HG02943 (cell line): Measurements from ENCODE around the gene CFAP57.

Experiments
- ATAC-seq: cut with Tn5 transposase; IDR thresholded peaks from one replicate; pipeline ENCODE4 v1.9.1; 2021; ENCODE audit warnings: mild to moderate bottlenecking, low read depth, moderate library complexity; ENCODE audit not compliant: unreplicated experiment

The CFAP57 gene

DNA sequence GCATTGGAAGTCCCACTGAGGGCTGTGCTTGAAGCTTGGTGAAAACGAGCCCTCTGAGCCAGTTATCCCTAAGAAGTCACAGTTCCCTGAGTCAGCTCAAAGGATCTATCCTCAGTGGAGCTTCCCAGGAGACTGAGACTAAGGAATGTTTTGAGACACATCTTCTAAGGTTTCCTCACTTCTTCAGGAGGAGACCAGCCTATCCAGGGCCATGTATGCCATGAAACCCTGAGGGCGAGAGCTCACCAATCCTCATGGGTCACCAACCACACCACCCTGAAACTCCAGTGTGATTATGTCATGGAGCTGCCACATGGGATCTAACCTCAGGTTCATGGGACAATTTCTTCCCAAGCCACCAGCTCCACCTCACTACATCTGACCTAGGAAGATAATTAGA is 121.0 kb downstream of the CFAP57 start:
- no peak for ATAC-seq

DNA sequence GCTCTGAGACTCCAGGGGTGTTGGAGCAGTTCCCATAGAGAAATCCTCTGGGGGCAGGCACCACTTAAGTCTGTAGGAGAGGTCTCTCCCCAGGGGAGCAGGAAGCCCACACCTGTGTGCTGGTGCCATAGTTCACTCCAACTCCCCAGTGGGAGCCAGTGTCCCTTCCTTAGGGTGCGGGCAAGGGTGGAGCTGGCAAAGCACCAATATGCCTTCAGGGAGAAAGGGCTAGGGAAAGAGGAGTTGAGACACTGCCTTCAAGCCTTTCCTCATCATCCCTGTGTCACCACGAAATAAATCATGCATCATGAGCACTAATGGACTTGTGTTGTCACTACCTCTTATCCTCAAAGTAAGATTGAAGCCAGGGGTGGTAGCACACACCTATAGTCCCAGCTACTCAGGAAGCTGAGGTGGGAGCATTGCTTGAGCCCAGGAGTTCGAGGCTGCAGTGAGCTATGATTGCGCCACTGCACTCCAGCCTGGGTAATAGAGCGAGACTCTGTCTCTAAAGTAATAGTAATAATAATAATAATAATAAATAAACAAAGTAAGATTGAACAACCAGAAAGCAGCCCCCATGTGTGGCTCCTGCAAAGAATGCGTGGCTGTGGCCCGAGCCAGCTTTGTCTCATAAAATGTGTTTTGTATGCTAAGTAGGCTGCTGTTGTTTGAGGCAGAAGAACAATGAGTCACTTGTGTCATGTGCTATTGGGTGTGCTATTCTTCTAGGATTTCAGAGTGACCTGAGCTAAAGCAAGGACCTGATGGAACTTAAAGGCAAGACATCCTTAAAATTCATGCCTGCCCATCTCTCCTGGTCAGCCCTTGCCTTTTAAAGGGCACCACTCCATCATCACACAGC is 122.0 kb downstream of the CFAP57 start:
- ATAC-seq = no peak

DNA sequence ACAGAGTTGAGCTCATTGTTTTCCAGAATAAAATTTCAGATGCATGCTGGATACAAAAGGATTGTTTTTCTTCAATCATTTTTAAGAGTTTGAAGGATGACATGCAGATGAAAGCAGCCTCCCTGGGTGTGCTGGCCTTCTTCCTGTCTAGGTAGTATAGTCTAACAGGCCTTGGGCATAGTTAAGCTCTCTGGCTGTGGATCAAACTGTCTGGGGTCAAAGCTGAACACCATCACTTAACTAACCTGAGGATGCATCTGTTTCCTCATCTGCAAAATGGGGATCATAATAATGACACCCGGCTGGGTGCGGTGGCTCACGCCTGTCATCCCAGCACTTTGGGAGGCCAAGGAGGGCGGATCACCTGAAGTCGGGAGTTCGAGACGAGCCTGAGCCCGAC is 122.6 kb downstream of the CFAP57 start:
- ATAC-seq = no peak

DNA sequence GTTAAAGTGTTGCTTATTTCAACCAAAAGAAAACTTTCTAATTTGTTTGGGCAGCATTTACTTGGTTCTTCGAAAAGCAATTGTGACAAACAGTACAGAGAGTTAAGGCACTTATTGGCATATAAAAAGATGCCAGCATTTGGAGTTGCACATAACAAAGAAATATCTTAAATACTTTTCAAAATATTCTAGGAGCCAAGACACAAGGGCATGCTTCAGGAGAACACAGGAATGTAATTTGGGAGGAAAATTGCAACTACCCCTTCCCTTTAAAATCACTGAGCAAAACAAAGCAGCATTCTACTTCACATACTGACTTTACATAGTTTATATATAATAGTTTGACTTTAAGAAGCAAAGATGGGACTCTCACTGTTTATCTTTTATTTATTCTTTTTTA is 124.1 kb downstream of the CFAP57 start:
- ATAC-seq = no peak

DNA sequence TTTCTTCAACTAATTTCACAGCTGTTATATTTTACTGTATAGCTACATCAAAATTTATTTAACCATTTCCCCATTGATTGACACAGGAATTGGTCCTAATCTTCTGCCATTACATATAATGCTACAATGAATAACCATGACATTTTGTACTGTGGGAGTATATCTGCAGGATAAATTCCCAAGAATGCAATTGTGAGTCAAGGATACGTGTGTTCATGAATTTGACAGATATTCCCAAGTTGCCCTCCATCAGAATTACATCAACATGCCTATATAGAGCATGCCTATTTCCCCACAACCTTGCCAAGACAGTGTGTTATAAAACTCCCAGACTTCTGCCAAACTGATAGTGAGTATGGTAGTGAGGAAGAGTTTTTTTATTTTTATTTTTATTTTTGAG is 125.9 kb downstream of the CFAP57 start:
- no peak for ATAC-seq

DNA sequence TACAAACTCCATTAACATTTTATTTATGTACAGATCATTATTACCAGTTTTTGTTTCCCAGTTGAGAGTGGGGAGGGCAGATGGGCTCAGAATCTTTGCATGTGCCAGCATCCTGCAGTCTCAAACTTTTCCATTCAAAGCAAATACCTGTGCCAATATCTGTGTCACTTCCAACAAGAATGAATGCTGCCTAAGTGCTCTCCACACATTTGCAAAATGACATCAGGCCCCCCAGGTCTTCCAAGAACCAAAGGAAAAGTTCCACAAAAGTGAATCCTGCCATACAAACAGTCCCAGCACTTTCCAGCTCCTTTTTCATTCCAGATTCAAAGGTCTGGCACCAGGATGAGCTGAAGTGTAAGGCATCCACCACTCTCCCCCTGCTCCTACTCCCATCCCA is 127.0 kb downstream of the CFAP57 start:
- no peak for ATAC-seq

DNA sequence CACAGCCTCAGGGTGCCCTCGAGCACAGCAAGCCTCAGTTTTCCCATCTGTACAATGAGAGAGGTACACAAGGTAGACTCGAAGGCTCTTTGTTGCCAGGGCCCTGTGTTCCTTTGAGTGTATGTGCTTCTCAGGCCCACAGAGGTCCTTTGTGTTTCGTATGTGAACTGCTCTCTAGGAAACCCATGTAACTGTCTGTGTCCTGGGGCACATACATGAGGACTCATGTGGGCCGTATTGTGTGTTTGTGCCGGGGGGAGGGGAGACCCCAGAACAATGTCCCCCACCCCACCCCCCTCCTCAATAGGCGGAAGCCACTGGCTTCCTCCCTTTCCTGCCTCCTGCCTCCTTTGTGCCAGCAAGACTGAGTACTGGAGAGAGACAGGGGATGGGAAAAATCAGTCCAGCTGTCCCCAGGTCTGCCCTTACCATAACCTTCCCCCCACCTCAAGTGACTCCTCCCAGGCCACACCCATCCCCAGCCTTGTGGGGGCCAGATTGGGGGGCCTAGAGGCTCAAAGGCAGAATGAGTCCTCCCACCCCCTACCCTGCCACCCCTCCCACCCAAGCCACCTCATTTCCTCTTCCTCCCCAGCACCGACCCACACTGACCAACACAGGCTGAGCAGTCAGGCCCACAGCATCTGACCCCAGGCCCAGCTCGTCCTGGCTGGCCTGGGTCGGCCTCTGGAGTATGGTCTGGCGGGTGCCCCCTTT is 128.4 kb downstream of the CFAP57 start, which contains the start of gene TIE1:
TIE1 (plus strand) TSS at position 605 of the 717 bp plus-strand sequence; CDS start at position 695, 90 bp downstream.
- ATAC-seq = no peak

DNA sequence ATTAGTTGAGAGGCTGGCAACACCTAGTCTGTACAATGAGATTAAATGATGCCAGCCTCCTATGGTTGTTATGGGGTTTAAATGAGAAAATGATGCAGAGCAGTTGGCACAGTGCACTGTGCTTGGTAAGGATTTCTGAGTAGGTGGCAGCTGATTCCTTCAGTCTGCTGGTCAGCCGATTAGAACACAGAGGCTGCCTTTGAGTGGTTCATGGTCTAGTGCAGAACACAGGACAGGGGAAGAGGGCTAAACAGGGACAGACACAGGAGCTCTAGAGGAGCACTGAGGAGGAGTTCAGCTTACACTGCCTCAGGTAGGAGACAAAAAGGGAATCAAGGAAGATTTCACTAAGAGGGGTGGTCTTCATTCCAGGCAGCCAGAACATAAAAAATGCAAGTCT is 130.1 kb downstream of the CFAP57 start:
- no peak for ATAC-seq

DNA sequence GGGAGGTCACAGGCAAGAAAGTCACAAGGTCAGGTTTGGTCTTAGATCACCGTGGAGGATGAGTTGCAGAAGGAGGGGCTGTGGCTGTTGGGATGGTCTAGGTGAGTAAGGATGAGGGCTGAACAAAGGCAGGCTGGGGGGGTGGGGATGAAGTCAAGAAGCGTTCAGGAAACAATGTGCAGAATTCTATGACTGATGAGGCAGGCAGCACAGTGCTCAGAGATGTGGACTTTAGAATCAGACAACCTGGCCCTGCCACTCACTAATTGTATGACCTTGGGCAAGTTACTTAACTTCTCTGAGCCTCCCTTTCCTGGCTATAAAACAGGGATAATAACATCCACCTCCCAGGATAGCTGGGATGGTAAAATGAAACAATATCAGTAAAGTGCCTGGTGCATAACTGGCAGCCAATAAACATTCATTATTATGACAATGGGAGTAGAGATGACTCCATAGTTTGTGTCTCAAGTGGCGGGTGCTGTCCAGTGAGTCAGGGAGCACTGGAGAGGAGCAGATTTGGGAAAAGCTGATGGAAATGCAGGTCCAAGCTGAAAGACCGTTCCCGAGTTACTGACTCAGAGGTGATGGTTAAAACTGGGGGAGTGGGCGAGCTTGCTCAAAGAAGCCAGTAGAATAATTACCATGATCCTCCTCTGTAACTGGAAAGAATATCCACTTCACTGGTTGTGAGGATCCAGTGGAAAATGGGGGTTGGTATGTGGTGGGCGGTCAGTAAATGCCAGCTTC is 130.8 kb downstream of the CFAP57 start:
- no peak for ATAC-seq

DNA sequence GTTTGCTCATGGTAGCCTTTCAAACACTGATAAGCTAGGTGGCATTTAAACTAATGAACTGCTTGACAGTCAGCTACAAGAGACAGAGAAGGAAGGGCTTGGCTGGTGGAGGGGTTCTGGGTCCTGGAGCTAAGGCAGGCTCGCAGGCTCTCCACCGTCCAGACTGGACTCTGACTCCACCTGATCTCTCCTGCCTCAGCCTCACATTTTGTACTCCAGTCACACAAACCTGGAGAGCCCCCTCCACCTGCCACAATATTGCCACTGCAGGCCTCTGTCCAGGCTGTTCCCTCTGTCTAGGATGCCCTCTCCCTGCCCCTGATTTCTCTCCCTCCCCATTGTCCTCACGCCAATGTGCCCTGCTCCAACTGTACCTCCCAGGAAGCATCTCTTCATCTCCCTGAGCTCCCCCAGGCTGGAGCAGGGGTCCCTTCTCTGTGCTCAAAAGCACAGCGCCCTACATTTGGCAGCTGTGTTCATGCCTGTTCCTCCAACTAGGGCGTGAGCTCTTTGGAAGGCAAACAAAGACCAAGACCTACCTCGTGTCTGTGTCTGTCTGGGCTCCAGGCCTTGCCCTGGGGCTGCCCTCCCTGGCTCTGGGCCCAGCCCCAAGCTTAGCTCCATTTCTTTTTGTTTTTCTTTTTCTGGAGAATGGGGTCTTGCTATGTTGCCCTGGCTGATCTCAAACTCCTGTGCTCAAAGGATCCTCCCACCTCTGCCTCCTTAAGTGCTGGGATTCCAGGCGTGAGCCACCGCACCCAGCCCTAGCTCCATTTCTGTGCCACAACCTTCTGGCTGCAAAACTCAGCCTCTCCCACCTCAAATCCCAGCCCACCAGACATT is 131.6 kb downstream of the CFAP57 start:
- no peak for ATAC-seq
